ENCODE data around the gene RPH3AL.
"Not testable (repeated sequence)": the region's sequence is repeated elsewhere in the genome, so short reads cannot be mapped to it uniquely, and the experiment has no call there.

RPH3AL gene

DNA sequence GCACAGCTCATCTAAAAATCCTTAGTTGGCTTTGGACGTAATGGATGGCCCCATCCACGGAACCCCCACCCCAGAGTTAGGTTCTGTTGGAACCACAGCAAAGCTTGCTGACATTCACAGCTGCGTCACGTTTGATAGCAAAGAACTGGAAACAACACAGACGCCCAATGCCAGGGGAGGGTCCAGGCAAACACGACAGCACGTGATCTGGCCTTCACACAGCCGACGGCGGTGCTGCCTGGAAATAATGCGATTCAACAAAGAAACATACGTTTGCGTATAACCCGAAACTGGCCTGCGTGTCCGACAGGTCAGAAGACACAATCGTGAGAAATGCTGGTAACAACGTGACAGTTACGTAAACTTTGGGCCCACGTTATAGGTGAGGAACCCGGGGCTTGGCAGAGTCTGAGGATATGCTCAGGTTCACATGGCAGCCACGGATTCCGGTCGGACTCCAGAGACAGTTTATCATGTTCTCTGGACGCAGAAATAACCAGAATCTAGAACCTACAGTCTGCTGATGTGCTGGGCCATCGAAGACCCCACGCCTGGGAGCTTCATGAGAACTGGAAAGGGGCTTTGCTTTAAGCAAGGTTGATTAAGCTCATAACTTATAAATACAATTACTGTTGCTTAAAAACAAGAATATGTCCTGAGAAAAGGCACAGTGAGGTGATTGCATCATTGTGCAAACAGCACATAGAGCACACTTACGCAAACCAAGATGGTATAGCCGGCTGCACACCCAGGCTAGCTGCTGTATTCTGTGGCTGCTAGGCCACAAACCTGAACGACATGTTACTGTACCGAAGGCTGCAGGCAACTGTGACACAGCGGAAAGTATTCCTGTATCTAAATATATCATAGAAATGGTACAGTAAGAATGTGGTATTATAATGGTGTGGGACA lies 70.4 kb downstream of the RPH3AL start:
- no peak for DNase-seq (ENCODE audit: low spot score)

DNA sequence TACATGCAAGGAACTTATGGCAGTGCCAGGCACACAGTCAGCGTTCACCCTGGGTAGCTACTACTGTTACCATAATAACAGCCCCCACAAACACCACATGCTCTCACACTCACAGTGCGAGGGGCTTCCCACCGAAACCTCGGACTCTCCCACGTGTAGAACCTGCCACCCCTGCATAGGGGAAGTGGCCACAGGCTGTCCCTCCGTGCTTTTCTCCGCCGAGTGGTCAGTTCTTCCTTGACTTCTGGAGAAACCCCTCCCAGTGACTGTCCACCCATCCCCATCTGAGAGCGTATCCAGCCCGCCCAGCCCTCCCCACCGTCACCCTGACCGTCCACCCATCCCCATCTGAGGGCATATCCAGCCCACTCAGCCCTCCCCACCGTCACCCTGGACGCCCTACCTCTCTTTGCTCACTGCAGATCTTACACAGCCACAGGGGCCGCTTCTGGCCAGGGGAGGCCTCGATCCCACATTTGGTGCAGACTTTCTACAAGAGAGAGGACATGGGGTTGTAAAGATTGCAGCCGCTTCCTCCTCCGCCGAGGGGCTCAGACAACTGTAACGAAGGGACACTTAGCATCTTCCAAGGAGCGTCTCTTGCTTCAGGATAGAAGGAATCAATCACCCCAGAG lies 71.1 kb downstream of the RPH3AL start:
- no peak for DNase-seq (ENCODE audit: low spot score)

DNA sequence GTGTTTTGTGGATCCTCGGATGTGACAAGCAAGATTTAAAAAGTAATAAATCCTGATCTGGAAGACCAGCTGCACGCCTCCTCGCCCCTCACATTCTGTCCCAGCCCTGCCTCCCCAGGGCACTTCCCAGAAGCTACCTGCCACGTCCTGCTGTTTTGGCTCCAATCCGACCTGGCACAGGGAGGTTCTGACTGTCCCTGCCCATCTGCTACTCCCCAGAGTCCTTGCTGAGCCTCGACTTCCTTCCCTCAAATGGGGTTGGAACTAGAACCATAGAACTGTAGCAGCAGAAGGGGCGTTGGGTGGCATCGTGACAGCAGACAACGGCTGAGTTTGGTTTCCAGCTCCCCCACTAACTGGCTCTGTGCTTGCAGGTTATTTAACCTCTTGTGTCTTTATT lies 71.7 kb downstream of the RPH3AL start:
- no peak for DNase-seq (ENCODE audit: low spot score)

DNA sequence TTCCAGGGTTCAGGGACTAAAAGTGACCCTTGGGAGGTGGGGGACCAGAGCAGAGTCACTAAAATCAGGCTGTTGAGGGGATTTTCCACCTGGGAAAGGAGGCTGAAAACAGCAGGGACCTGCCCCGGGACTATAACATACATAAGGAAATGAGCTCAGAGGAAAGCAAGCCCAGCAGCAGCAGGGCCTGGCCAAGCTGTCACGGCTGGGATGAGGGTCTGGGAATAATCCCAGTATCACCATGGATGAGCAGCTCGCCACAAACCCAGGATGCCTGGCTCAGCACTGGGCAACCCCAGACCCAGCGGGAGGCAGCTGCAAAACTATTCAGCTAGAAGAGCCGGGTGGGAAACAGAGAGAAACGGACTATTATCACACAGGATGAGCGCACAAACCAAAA lies 72.4 kb downstream of the RPH3AL start:
- DNase-seq (ENCODE audit: low spot score), result no peak

DNA sequence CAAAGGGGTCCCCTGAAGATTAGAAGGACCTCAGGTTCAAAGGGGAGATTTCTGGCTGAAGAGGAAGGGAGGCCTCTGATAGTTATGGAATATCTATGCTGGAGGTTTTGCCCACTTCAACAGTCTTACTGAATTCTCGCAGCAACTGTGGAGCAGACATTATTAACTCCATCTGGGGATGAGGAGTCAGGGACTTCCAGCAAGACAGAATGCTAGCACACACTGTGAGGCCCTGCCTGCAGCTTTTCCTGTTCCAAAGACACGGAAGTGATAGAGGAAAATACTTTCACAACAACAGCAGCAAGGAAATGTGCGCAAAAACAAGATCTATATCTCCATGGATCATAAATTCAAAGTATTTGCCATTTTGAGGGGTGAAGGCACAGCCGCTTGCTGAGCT lies 72.8 kb downstream of the RPH3AL start:
- DNase-seq (ENCODE audit: low spot score), result no peak

DNA sequence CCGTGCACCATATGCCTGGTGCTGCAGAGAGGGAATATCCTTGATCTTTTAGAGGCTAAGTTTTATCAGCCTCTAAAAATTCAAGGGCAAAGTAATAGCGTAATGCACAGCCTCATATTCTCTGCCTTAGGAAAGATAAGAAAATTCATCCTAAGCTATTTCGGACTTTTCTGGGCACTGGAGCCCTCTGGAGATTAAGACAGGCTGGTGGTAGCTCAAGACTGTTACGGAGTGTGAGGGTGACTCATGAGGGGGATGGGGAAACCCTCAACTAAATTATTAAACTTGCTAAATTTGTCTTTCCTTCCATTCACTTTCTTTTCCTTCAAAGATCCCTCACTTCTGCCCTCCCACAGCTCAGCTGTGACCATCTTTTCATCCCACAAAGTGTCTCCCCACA lies 73.3 kb downstream of the RPH3AL start:
- no peak for DNase-seq (ENCODE audit: low spot score)

DNA sequence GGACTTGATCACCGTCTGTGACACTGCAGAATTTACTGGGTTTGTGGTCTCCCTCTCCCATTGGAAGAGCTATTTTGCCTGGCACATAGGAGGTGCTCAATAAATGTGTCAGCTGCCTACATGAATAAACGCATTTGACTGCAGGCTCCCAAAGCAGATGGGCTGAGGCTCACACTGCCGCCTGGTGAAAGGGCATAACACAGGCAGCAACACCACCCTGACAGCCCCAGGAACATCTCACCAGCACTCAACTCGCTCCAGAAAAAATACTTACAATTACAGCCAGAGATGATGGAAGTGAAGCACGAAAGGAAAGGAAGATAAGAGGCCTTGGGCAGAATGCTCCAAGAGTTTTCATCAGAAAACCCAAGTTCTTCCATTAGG lies 73.9 kb downstream of the RPH3AL start:
- no peak for DNase-seq (ENCODE audit: low spot score)

DNA sequence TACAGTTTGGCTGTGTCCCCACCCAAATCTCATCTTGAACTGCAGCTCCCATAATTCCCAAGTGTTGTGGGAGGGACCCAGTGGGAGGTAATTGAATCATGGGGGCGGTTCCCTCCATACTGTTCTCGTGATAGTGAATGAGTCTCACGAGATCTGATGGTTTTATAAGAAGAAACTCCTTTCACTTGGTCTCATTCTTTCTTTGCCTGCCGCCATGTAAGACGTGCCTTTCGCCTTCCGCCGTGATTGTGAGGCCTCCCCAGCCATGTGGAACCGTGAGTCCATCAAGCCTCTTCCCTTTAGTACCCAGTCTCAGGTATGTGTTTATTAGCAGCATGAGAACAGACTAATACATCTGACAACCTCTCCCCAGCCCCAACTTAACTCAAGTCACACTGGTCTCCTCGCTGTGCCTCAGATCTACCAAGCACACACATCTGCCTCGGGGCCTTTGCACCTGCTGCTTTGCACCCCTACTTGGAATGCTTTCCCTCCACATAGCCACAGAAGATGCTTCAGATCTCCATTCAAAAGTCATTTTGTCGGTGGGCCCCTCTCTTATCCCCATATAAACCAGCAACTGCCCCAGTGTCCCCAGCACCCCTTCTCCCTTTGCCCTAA lies 74.4 kb downstream of the RPH3AL start:
- no peak for DNase-seq (ENCODE audit: low spot score)

DNA sequence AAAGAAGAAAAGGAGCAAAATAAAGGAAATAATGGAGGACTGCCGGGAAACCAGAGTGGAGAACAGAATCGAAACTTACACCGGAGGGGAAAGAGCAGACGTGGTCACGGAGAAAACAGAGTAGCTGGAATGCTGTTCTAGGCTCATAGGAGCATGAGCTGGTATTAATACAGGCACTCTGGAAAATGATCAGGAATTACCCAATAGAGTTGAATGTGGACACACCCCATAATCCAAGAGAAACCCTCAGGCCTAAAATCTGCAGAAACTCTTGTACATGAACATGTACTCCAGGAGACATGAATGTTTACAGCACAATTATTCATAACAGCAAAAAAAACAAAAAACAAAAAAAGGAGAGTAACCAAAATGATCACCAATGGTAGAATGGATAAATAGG lies 77.7 kb downstream of the RPH3AL start:
- DNase-seq (ENCODE audit: low spot score), result no peak

DNA sequence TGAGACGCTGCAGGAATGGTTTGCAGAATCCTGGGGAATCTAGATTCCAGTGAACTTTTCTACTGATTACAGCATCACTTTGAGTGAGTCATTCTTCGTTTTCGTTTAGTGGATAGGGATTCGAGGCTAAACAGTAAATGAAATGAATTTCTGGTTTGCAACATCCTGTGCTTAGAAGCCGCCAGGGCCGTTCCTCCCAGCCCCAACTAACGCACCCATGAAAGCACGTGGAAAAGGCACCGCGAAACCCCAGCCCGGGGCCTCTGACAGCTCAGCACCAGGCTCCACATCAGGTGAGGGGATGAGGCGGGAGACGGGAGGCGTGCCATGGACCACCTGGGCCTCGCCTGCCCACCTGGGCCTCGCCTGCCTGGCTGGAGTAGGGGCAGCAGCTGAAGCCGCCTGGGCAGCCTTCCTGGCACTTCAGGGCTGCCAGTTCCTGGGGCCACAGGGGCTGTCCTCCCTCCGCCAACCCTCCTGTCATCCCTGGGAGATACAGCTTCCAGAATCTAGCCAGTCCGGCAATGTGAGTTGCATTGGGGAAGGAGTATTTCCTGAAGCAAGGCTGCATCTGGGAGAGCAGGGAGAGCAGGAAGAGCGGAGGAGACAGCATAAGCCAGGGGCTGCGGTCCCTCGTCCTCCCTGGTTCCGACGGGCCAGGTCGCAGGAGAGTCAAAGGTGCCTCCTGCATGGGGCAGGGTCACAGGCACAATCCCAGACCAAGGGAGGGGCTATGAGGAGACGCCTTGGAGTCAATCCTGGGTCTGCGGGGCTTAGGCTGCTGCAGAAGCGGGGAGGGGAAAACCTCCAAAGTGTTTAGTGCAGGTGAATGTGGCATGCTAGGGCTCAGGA lies 78.4 kb downstream of the RPH3AL start:
- no peak for DNase-seq (ENCODE audit: low spot score)

DNA sequence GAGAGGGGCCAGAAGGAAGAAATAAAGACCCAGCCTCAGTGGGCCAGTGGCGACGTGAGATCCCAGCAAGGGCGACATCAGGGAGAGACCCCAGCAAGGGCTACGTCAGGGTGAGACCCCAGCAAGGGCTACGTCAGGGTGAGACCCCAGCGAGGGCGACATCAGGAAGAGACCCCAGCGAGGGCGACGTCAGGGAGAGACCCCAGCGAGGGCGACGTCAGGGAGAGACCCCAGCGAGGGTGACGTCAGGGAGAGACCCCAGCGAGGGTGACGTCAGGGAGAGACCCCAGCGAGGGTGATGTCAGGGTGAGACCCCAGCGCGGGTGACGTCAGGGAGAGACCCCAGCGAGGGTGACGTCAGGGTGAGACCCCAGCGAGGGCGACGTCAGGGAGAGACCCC lies 79.8 kb downstream of the RPH3AL start:
- DNase-seq (ENCODE audit: low spot score), result not testable (repeated sequence)

DNA sequence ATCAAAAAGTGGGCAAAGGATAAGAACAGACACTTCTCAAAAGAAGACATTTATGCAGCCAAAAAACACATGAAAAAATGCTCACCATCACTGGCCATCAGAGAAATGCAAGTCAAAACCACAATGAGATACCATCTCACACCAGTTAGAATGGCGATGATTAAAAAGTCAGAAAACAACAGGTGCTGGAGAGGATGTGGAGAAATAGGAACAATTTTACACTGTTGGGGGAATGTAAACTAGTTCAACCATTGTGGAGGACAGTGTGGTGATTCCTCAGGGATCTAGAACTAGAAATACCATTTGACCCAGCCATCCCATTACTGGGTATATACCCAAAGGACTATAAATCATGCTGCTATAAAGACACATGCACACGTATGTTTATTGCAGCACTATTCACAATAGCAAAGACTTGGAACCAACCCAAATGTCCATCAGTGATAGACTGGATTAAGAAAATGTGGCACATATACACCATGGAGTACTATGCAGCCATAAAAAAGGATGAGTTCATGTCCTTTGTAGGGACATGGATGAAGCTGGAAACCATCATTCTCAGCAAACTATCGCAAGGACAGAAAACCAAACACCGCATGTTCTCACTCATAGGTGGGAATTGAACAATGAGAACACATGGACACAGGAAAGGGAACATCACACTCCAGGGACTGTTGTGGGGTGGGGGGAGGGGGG lies 80.5 kb downstream of the RPH3AL start:
- not testable (repeated sequence) for DNase-seq (ENCODE audit: low spot score)

DNA sequence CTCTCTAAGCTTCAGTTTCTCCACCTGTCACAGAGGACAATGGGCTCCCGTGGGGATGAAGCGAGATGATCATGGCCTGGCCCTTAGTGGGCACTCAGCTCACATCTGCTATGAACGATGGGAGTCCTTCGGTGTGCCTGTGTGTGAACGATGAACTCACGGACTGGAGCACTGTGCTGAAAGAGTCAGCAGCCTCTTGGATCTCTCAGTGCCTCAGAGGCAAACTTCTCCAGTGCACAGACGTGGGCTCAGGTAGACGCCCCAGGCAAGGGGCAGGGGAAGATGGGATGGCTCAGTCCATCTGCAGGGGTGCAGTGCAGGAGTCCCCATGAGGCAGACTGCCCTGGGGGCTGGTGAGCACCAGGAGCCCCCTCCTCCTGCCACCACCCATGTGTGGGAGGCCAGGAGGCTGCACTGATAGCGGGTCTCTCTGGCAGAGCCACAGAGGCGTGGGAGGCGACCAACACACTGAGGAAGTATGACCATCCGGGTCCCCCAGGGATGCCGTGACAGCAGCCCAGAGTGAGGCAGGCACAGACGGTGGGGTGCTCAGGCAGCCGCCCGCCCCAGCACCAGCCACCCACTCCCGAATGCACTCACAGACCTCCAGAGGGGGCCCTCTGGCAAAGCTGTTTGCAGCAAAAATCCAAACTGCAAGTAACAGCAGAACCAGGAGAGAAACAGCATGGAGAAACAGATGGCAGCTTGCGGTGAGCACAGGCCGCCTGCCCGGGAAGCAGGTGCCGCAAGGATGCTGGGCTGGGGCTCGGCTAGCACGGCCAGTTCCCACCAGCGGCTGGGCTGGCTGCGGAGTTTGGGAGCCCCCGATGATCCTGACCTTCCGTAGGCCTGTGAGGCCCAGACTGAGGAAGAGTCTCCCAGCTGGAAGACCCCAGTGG lies 82.7 kb downstream of the RPH3AL start:
- DNase-seq (ENCODE audit: low spot score), result no peak

DNA sequence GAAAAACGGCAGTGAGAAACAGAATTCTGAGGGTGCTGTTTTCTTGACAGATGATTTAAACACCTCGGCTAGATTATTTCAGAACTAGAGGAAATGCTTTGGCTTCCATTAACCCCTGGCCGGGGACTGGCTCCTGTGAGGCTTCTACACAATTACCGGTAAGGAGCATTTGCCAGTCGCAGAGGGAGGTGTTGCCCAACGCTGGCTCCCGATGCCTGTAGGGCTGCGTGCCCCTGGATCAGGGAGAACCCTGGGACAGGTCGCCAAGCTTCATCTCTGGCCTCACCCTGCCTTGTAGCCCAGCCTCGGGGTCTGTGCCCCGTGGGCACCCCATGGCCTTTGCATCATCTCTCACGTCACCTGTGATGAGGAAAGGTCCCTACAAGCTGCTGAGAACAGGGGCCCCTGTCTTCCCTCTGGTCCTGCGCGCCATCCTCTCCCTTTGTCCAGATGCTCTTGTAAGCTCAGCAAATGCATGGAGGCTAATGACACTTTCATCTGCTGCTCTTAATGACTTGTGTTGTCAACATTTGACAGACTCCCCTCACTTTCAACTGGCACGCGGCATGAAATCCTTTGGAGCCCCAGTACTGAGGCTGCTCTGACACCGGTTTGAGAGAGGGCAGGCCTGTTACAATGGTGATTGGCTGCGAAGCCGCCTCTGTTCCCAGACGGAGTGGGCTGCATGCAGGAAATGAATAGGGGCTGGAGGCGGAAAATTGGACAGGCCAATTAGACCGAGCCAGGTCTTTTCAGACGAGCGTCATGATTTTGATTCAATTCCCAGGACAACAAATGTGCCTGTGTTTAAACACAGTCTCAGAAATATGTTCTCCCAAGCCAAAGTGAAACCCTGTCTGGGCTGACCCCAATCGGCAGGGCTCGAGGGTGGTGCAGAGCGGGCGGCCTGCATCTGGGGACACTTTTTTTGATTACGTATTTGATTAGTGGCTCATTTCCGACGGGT lies 85.6 kb downstream of the RPH3AL start:
- no peak for DNase-seq (ENCODE audit: low spot score)

DNA sequence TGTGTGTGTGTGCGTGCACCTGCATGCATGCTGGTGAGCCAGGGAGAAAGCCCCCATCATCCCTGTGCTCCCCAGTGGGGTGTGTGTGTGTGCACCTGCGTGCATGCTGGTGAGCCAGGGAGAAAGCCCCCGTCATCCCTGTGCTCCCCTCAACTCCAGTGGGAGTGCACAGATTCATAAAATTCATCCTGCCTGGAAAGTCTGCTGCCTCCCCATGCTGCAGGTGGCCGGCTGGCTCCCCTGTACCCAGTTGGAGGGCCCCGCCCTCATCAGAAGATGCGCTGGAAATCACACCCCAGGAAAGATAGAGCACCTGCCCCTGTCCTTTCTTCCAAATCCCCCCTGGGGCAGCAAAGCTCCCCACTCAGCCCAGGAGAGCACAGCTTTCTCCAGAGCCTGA lies 86.4 kb downstream of the RPH3AL start:
- DNase-seq (ENCODE audit: low spot score), result no peak

DNA sequence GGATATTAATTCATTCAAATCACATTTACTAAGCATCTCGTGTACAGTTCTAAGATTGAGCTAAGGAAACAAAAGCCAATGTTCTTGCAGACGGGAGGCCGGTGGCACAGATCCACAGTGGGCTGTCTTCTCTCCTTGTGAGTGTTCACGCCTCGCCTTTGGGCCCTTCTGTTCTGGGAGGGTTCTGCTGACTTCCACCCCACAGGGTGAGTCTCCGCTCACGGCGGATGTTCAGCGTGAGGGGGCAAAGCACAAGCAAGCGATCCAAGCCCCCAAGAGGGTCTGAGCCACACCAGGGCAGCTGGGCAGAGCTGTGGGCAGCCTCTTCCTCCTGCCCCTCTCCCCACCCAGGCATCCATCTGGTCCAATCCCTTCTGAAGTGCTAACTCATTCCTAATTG lies 86.9 kb downstream of the RPH3AL start:
- DNase-seq (ENCODE audit: low spot score), result no peak

DNA sequence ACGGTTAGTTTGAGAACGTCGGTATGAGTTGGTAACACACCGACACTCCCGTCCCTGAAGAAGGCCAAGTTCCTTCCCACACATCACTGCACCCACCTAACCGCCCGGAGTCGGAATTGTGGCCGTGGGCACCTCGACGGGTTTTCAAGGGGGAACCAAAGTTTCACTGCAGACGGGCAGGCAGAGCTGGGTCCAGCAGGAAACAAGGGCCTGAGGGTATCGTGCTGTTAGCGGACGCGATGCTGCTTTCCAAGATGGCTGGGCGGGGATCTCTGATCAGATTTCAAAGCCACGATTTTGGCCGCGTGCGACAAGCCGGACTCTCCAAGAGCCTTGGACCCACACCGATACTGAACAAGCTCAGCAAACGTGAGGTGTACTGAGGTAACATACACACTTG lies 88.8 kb downstream of the RPH3AL start:
- no peak for DNase-seq (ENCODE audit: low spot score)

DNA sequence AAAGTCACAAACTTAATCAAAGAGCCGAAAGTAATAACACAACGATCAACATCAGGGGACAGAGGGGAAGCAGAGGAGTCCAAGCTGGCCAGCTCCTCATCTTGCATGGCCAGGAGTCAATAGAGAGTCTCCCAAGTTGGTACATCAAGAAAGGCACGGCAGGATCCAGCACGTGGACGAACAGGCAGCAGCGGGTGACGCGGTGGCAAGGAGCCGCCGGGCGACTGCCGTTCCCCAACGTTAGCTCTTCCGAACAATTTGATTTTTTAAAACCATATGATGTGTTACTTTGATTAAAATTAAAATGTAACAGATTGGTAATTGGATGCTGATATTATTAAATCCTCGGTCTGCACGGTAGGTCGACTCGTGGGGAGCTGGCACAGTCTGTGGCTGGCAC lies 89.3 kb downstream of the RPH3AL start:
- DNase-seq (ENCODE audit: low spot score), result no peak

DNA sequence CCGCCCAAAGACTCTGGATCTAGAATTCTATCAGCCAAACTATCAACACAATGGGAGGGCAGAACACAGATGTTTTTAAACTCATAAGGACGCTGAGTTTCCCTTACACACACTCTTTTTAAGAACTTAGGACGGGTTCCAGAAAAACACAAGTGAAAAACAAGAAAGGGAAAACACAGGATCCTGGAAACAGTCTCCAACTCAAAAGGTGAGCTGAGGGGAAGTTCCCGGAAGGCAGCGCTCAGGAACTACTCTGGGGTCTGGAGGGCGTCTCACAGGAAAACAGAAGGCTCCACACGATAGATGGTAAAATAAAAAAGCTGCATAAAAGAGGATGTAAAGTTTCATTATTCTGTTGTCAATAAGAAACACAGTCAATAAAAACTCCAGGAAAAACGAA lies 91.0 kb downstream of the RPH3AL start:
- no peak for DNase-seq (ENCODE audit: low spot score)
